ENCODE results near the gene DHDDS.
A peak's percentile ranks its signal among the peaks of the same experiment; 100 is the strongest.

The DHDDS gene

GRCh38 chr1:26452459-26453183 is 20.5 kb downstream of the DHDDS start:
- Mint-ChIP-seq H3K9me3 (no peaks in the 10 kb centered on the region), H3K4me3 (no peak overlapping the region), H3K27ac (no peak overlapping the region), H3K4me1 (no peaks in the 10 kb centered on the region), H3K27me3 (no peaks in the 10 kb centered on the region)
- ATAC-seq (no peak), DNase-seq (no peak)

- H3K27ac Mint-ChIP-seq: no peak overlapping the region
- ATAC-seq (no peak), DNase-seq (no peak)
- no peaks in the 10 kb centered on the region for H3K9me3 Mint-ChIP-seq
- H3K27me3 Mint-ChIP-seq: no peaks in the 10 kb centered on the region
- H3K4me1 Mint-ChIP-seq: no peaks in the 10 kb centered on the region
- no peak overlapping the region for H3K4me3 Mint-ChIP-seq
Measured at GRCh38 chr1:26459148-26459547, 27.0 kb downstream of the DHDDS start.

- no peak for DNase-seq
- Mint-ChIP-seq H3K27me3 (no peaks in the 10 kb centered on the region), H3K9me3 (no peaks in the 10 kb centered on the region), H3K27ac (no peak overlapping the region), H3K4me3 (no peak overlapping the region), H3K4me1 (no peaks in the 10 kb centered on the region)
- ATAC-seq: no peak
Measured at GRCh38 chr1:26459573-26460031, 27.5 kb downstream of the DHDDS start.

- DNase-seq (no peak), ATAC-seq (no peak)
- no peak overlapping the region for H3K27ac Mint-ChIP-seq
- no peaks in the 10 kb centered on the region for H3K9me3 Mint-ChIP-seq
- no peaks in the 10 kb centered on the region for H3K27me3 Mint-ChIP-seq
- H3K4me3 Mint-ChIP-seq: no peak overlapping the region
- H3K4me1 Mint-ChIP-seq: peaks cover 34% of the 10 kb centered on the region
Measured at GRCh38 chr1:26468911-26469310, 36.8 kb downstream of the DHDDS start.

GRCh38 chr1:26469558-26469957 is 37.4 kb downstream of the DHDDS start:
- Mint-ChIP-seq H3K27me3 (no peaks in the 10 kb centered on the region), H3K4me1 (peaks cover 41% of the 10 kb centered on the region), H3K9me3 (no peaks in the 10 kb centered on the region), H3K4me3 (no peak overlapping the region), H3K27ac (peak overlapping the region in 1 of 2 donors; percentile 45)
- DNase-seq (no peak), ATAC-seq (no peak)

- DNase-seq: no peak
- Mint-ChIP-seq H3K27me3 (no peaks in the 10 kb centered on the region), H3K4me3 (peak overlapping the region; percentile 93 to 94), H3K9me3 (no peaks in the 10 kb centered on the region), H3K4me1 (peaks cover 49% of the 10 kb centered on the region), H3K27ac (peak overlapping the region in 1 of 2 donors; percentile 94)
- ATAC-seq: no peak
Measured at GRCh38 chr1:26470878-26471497, 38.9 kb downstream of the DHDDS start.

GRCh38 chr1:26471498-26472319 is 39.6 kb downstream of the DHDDS start:
- Mint-ChIP-seq H3K27me3 (no peaks in the 10 kb centered on the region), H3K27ac (peak overlapping the region; percentile 99 to 100), H3K4me3 (peak overlapping the region; percentile 93 to 94), H3K9me3 (no peaks in the 10 kb centered on the region), H3K4me1 (peaks cover 56% of the 10 kb centered on the region)
- ATAC-seq (peak; percentile 55), DNase-seq (no peak)

GRCh38 chr1:26472320-26472900 is 40.3 kb downstream of the DHDDS start, which contains the start of gene HMGN2:
HMGN2 (plus strand) TSS chr1:26472440; CDS start chr1:26472613, 173 bp downstream.
- H3K27ac Mint-ChIP-seq: peak within 1 kb of the TSS; percentile 99 to 100
- peaks cover 63% of the 10 kb centered on the region for H3K4me1 Mint-ChIP-seq
- H3K27me3 Mint-ChIP-seq: no peaks in the 10 kb centered on the region
- ATAC-seq (peak; percentile 85), DNase-seq (peak; percentile 80 to 91)
- no peaks in the 10 kb centered on the region for H3K9me3 Mint-ChIP-seq
- peak within 1 kb of the TSS; percentile 93 to 94 for H3K4me3 Mint-ChIP-seq

GRCh38 chr1:26472901-26473845 is 41.1 kb downstream of the DHDDS start:
- peaks cover 68% of the 10 kb centered on the region for H3K4me1 Mint-ChIP-seq

GRCh38 chr1:26474818-26475217 is 42.7 kb downstream of the DHDDS start:
- peak overlapping the region in 1 of 2 donors; percentile 85 for H3K4me3 Mint-ChIP-seq
- no peaks in the 10 kb centered on the region for H3K9me3 Mint-ChIP-seq
- no peak for DNase-seq
- peaks cover 58% of the 10 kb centered on the region for H3K4me1 Mint-ChIP-seq
- no peak overlapping the region for H3K27ac Mint-ChIP-seq
- ATAC-seq: no peak
- H3K27me3 Mint-ChIP-seq: no peaks in the 10 kb centered on the region

More at GRCh38 chr1:26472901-26473845, 41.1 kb downstream of the DHDDS start:
- ATAC-seq (peak; percentile 76), DNase-seq (peak; percentile 92 to 96)
- peak overlapping the region; percentile 47 to 89 for H3K27ac Mint-ChIP-seq
- peak overlapping the region; percentile 85 to 89 for H3K4me3 Mint-ChIP-seq
- H3K9me3 Mint-ChIP-seq: no peaks in the 10 kb centered on the region
- H3K27me3 Mint-ChIP-seq: no peaks in the 10 kb centered on the region

- ATAC-seq (no peak), DNase-seq (no peak)
- Mint-ChIP-seq H3K4me3 (no peak overlapping the region), H3K27ac (no peak overlapping the region), H3K4me1 (peaks cover 46% of the 10 kb centered on the region), H3K27me3 (no peaks in the 10 kb centered on the region), H3K9me3 (no peaks in the 10 kb centered on the region)
Measured at GRCh38 chr1:26475989-26476388, 43.9 kb downstream of the DHDDS start.

GRCh38 chr1:26476958-26477357 is 44.8 kb downstream of the DHDDS start:
- H3K9me3 Mint-ChIP-seq: no peaks in the 10 kb centered on the region
- H3K27me3 Mint-ChIP-seq: no peaks in the 10 kb centered on the region
- H3K4me1 Mint-ChIP-seq: peaks cover 36% of the 10 kb centered on the region
- DNase-seq (no peak), ATAC-seq (no peak)
- no peak overlapping the region for H3K4me3 Mint-ChIP-seq
- H3K27ac Mint-ChIP-seq: peak overlapping the region in 1 of 2 donors; percentile 48

- DNase-seq: no peak
- Mint-ChIP-seq H3K27me3 (no peaks in the 10 kb centered on the region), H3K4me3 (no peak overlapping the region), H3K27ac (peak overlapping the region in 1 of 2 donors; percentile 48), H3K9me3 (no peaks in the 10 kb centered on the region), H3K4me1 (peaks cover 41% of the 10 kb centered on the region)
- ATAC-seq: no peak
Measured at GRCh38 chr1:26477446-26478152, 45.5 kb downstream of the DHDDS start.

- Mint-ChIP-seq H3K27ac (no peak overlapping the region), H3K9me3 (no peaks in the 10 kb centered on the region), H3K4me3 (no peak overlapping the region), H3K4me1 (peaks cover 47% of the 10 kb centered on the region), H3K27me3 (no peaks in the 10 kb centered on the region)
- ATAC-seq: no peak
- no peak for DNase-seq
Measured at GRCh38 chr1:26478159-26478558, 46.0 kb downstream of the DHDDS start.
